Measurements from ENCODE around the gene CALY.

The CALY gene

DNA sequence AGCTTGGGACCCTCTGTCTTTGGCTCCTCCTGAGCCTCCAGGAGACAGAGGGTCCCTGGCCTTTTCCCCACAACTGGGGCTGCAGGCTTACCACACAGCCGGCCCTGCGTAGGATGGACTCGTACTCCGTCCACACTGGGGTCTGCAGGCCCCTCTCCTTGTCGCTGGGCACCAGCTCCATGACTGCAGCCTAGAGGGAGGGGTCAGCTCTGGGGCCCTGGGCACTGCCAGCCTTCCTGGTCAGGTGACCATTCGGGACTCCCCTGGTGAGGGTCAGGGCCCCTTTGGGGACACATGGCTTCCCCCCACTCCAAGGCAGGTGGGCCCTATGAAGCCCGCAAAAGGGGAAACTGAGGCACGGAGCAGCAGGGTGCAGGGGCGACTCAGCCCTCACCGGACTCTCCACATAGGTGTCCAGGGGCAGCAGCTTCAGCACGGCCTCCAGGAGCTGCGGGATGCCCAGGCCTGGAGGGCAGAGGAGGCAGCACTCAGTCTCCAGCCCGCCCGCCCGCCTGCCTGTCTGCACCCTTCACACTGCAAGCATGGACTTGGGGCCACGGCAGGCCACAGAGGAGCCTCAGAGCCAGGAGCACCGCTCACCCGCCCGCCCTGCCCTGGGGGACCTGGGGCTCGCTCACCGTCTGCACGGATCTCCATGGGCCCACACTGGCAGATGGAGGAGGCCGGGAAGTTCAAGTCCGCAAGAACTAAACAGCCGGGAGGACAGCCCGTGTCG, 20.0 kb upstream of the CALY start:
- H3K9ac ChIP-seq: peak overlapping the region; percentile 84 to 94 (median 92)
- no peak for TF ChIP-seq Cebpa-rat (IDR thresholded peaks at IDR 0.05)
- H4K20me1 ChIP-seq: peaks cover 10 to 50% (median 32%) of the 10 kb centered on the region in 11 experiments; a peak in 16 of 22 replicates
- H3K27me3 ChIP-seq: no peaks in the 10 kb centered on the region
- no peaks in the 10 kb centered on the region for H3K9me3 ChIP-seq (replicated peaks in 1 of 11)
- H3K36me3 ChIP-seq: peaks cover 0 to 26% (median 15%) of the 10 kb centered on the region in 11 experiments; a peak in 13 of 22 replicates
- H3K4me2 ChIP-seq: peak overlapping the region; percentile 99 to 100 (median 100)
- peaks cover 35 to 43% (median 40%) of the 10 kb centered on the region in 10 experiments for H3K4me1 ChIP-seq
- H3K27ac ChIP-seq: peak overlapping the region; percentile 81 to 94 (median 91)
- peak overlapping the region; percentile 64 to 85 (median 76) for H3K4me3 ChIP-seq

DNA sequence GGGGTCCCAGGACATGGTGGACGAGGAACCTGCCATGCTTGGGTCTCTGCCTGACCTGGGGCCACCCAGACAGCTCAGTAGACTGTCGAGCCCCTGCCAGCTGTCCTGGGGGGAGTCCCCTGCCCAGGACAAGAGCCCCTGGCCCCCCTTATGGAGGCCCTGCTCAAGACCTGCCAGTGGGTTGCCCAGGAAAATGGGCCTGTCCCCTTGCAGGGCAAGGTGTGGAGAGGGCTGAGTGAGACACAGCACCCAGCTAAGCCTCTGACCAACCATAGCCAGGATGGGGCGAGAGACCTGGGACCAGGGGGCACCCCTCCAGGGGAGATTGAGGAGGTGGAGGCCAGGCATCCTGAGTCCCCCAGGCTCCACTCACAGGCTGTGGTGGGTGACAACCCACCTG, 19.3 kb upstream of the CALY start:
- no peaks in the 10 kb centered on the region for H3K9me3 ChIP-seq (replicated peaks in 1 of 11)
- H3K4me1 ChIP-seq: peaks cover 28 to 43% (median 36%) of the 10 kb centered on the region in 10 experiments
- peaks cover 10 to 57% (median 32%) of the 10 kb centered on the region in 11 experiments; a peak in 16 of 22 replicates for H4K20me1 ChIP-seq
- peak overlapping the region; percentile 84 to 94 (median 92); a peak in 21 of 22 replicates for H3K9ac ChIP-seq
- peaks cover 0 to 26% (median 15%) of the 10 kb centered on the region in 11 experiments; a peak in 13 of 22 replicates for H3K36me3 ChIP-seq
- H3K4me2 ChIP-seq: peak overlapping the region; percentile 99 to 100 (median 100)
- peak overlapping the region in 10 of 11 experiments; percentile 8 to 94 (median 92); a peak in 13 of 22 replicates for H3K27ac ChIP-seq
- TF ChIP-seq Cebpa-rat (IDR thresholded peaks at IDR 0.05): no peak
- no peaks in the 10 kb centered on the region for H3K27me3 ChIP-seq
- H3K4me3 ChIP-seq: peak overlapping the region; percentile 64 to 85 (median 76); a peak in 19 of 20 replicates

DNA sequence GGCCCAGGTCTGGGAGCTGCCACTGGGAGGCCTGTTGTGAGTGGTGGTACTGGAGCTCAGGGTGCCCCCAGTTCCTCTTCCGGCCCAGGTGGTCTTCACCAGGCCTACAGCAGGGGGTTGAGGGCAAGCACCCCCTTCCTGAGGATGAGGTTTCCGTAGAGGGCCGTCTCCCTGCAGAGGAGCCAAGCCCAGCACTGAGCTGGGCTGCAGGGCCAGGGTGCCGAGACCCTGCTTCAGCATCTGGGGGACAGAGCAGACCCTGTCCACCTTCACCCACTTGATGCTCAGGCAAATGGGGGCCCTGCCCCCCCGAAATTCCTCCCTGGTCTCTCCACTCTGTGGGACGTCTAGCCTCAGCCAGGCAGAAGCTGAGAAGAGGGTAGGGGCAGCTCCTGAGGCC, 18.6 kb upstream of the CALY start:
- peak overlapping the region; percentile 16 to 94 (median 88); a peak in 15 of 22 replicates for H3K9ac ChIP-seq
- H3K36me3 ChIP-seq: peaks cover 0 to 26% (median 15%) of the 10 kb centered on the region in 11 experiments; a peak in 13 of 22 replicates
- H4K20me1 ChIP-seq: peaks cover 10 to 64% (median 32%) of the 10 kb centered on the region in 11 experiments; a peak in 16 of 22 replicates
- no peak for TF ChIP-seq Cebpa-rat (IDR thresholded peaks at IDR 0.05)
- H3K9me3 ChIP-seq (replicated peaks in 1 of 11): no peaks in the 10 kb centered on the region
- peaks cover 25 to 41% (median 36%) of the 10 kb centered on the region in 10 experiments for H3K4me1 ChIP-seq
- peak overlapping the region in 8 of 10 experiments; percentile 73 to 85 (median 79); a peak in 10 of 20 replicates for H3K4me3 ChIP-seq
- H3K27ac ChIP-seq: peak overlapping the region in 8 of 11 experiments; percentile 6 to 94 (median 91); a peak in 12 of 22 replicates
- no peaks in the 10 kb centered on the region for H3K27me3 ChIP-seq
- peak overlapping the region; percentile 99 to 100 (median 100) for H3K4me2 ChIP-seq

DNA sequence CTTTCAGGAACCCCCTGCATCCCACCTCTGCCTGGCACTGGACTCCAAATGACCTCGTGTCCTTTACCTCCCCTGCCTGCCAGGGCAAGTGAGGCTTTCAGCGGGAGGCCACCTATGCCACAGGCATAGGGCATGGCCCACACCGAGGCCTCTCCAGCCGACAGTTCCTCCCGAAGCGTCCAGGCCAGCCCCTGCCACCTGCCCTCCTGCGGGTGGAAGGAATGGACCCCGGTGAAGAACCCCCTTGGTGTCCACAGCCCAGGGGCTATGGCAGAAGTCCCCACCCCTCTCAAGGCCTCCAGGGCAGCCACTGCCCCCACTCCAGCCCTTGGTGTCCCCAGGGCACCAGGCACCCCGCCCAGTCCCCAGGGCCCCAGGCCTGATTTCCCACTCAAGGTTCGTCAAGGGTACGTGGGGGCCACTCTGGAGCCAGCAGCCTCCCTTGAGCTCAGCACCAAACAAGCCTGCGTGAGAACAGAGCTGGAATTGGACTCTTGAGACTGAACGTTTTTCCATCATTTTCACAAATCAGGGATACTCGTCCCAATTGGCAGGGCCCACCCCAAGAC, 18.1 kb upstream of the CALY start:
- Histone ChIP-seq H3K4me3 (peak overlapping the region in 4 of 10 experiments; percentile 78 to 85 (median 81); a peak in 3 of 20 replicates), H3K27ac (peak overlapping the region in 7 of 11 experiments; percentile 6 to 94 (median 89); a peak in 11 of 22 replicates), H3K9ac (peak overlapping the region in 9 of 11 experiments; percentile 1 to 94 (median 88); a peak in 13 of 22 replicates), H4K20me1 (peaks cover 10 to 69% (median 32%) of the 10 kb centered on the region in 11 experiments; a peak in 16 of 22 replicates), H3K27me3 (no peaks in the 10 kb centered on the region), H3K4me1 (peaks cover 25 to 41% (median 36%) of the 10 kb centered on the region in 10 experiments), H3K4me2 (peak overlapping the region; percentile 99 to 100 (median 100)), H3K36me3 (peaks cover 0 to 26% (median 15%) of the 10 kb centered on the region in 11 experiments; a peak in 13 of 22 replicates), H3K9me3 (replicated peaks in 1 of 11) (no peaks in the 10 kb centered on the region)
- TF ChIP-seq Cebpa-rat (IDR thresholded peaks at IDR 0.05): no peak

DNA sequence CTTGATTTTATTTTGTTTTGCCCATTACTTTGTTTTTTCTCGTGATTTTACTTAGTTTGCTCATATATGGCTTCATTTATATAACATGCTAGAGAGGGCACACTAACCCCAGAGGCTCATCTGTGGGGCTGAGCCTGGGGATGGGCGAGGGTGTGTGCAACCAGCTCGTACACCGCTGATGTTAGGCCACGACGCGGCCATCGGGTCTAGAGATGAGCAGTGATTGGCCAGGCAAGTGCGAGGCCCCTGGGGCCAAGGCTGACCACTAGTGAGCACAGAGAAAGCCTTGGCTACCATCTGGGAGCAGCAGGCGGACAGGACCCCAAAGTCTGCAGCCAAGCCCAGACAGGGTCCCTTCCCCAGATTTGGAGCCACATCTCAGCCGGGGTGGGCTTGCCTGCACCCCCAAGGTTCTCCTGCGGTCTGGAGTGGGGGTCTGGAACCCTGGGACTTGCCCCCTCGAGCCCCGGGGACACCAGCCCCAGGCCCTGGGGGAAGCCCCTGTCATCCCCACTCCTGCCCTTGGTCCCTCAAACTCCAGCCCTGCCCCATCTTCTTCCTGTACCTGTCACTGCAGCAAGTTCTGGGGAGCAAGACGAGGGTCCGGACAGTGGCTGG, 17.4 kb upstream of the CALY start:
- H4K20me1 ChIP-seq: peaks cover 10 to 73% (median 32%) of the 10 kb centered on the region in 11 experiments; a peak in 16 of 22 replicates
- peaks cover 0 to 26% (median 15%) of the 10 kb centered on the region in 11 experiments; a peak in 13 of 22 replicates for H3K36me3 ChIP-seq
- no peaks in the 10 kb centered on the region for H3K9me3 ChIP-seq (replicated peaks in 1 of 11)
- H3K9ac ChIP-seq: peak overlapping the region in 2 of 11 experiments; percentile 1 to 94; a peak in 1 of 22 replicates
- no peak for TF ChIP-seq Cebpa-rat (IDR thresholded peaks at IDR 0.05)
- no peak overlapping the region for H3K4me3 ChIP-seq
- H3K4me1 ChIP-seq: peaks cover 25 to 41% (median 36%) of the 10 kb centered on the region in 10 experiments
- H3K27me3 ChIP-seq: no peaks in the 10 kb centered on the region
- H3K4me2 ChIP-seq: peak overlapping the region in 6 of 11 experiments; percentile 99 to 100 (median 100); a peak in 7 of 22 replicates
- peak overlapping the region in 2 of 11 experiments; percentile 94; a peak in 1 of 22 replicates for H3K27ac ChIP-seq

DNA sequence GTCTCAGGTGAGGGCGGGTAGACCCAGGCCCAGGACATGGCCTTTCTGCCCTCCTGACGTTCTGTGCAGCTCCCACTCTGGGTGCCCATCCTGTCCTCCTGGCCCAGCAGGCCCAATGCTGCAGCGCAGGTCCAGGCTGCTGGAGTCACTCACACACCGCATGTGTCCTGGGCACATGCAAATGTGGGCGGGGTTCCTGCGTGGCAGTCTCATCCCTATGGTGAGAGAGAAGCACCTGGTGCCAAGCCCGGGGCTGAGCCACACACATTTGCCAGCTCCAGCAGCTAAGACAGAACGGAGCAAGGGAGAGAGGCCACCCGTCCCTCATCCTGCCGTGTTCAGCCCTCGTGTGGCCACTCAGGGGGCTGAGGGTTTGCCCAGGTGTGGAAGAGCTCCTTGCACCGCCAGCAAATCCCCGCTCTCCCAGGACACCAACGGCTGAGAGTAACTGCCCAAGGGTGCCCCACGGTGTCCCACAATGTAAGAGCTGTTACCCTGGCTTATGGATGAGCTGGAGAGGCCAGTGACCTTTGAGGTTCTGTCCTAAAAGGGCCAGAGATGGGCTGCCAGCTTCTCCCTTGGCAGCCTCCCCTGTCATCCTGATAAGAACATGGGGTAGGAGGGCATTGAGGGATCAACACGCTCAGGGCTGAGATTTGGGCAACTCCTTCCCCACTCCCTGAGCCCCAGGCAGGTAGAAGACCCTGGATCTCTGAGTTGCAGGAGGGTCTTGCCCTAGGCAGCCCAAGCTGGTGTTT, 16.7 kb upstream of the CALY start:
- Histone ChIP-seq H3K27ac (no peak overlapping the region), H3K4me1 (peaks cover 25 to 41% (median 36%) of the 10 kb centered on the region in 10 experiments), H3K4me2 (no peak overlapping the region), H3K36me3 (peaks cover 0 to 26% (median 15%) of the 10 kb centered on the region in 11 experiments; a peak in 13 of 22 replicates), H3K9me3 (replicated peaks in 1 of 11) (no peaks in the 10 kb centered on the region), H3K4me3 (no peak overlapping the region), H4K20me1 (peaks cover 10 to 73% (median 32%) of the 10 kb centered on the region in 11 experiments; a peak in 16 of 22 replicates), H3K27me3 (no peaks in the 10 kb centered on the region), H3K9ac (no peak overlapping the region)
- TF ChIP-seq Cebpa-rat (IDR thresholded peaks at IDR 0.05): no peak

DNA sequence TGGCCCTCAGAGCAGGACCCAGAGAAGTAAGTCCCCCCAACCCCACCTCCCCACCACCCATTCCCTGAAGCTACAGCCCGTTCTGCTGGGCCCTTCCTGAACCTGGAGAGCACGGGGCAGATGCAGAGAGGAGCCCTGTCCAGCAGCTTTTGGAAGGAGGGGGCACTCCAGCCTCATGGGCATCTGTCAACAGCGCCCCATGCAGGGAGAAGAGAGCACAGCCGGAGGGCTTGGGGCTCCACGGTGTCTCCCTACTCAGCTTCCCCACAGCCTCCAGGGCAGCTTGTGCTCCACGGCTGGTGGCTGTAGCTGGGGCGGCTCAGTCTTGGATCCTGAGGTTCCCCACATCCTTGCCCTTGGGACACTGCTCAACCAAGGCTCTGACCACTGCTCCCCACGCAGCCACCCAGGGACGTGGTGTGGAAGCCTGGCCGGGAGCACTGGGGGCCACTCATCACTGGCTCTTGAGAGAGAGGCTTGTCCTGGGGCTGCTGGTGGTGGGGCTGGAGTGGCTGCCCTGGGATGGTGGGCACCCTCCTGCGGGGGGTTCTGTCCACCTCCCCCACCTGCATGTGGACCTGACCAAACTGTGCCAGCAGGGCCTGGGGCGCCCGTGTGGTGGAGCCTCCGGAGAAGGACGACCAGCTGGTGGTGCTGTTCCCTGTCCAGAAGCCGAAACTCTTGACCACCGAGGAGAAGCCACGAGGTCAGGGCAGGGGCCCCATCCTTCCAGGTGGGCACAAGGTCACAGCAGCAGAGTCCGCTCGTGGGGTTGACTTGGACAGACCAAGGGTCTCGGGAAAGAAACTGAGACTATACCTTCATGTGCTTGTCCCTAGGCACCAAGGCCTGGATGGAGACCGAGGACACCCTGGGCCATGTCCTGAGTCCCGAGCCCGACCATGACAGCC, 15.0 kb upstream of the CALY start:
- Histone ChIP-seq H3K4me2 (peak overlapping the region in 6 of 11 experiments; percentile 5 to 41 (median 22); a peak in 5 of 22 replicates), H3K9ac (no peak overlapping the region), H3K4me1 (peaks cover 22 to 51% (median 43%) of the 10 kb centered on the region in 10 experiments), H4K20me1 (peaks cover 9 to 72% (median 30%) of the 10 kb centered on the region in 11 experiments; a peak in 16 of 22 replicates), H3K27me3 (no peaks in the 10 kb centered on the region), H3K4me3 (no peak overlapping the region), H3K9me3 (replicated peaks in 1 of 11) (no peaks in the 10 kb centered on the region), H3K27ac (no peak overlapping the region), H3K36me3 (peaks cover 0 to 26% (median 15%) of the 10 kb centered on the region in 11 experiments; a peak in 13 of 22 replicates)
- no peak for TF ChIP-seq Cebpa-rat (IDR thresholded peaks at IDR 0.05)

Measured in BLaER1 treated with 17β-estradiol and CSF1 and Interleukin-3, amounts not matched to agents 10 nM and 100 nM (cell line).